ENCODE data around the gene SMG7.
"Not testable (repeated sequence)": the region's sequence is repeated elsewhere in the genome, so short reads cannot be mapped to it uniquely, and the experiment has no call there.

The SMG7 gene

DNA sequence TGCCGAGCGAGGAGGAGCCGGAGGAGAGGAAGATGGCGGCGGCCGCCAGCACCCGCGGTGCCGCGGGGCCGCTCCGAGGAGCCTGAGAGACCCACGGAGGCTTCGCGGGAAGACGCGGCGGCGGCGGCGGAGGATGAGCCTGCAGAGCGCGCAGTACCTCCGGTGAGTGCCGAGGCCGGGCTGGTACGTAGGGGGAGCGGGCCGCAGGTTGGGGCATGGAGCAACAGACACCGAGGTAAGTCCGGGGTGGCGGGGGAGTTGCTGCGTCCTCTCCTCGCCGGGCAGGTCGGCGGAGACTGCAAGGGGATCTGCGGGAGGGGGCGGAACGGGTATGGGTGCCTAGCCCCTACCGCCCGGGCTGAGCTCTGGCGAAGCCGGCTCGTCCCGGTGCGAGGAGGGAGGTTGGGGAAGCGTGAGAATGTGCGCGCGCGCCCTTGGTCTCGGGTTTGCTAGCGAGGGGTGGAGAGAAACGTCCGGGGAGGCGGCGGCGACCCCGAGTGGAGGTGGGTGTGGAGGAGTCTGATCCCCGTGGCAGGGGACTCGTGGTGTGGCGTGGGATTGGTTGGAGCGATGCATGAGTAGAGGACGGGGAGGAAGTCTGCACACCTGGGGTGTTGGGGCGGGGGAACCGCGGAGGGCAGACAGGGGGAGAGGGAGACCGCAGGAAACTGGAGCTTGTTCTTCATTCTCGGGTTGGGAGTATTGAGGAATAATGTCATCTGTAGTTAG, at the start of gene SMG7:
Gene SMG7, plus strand, starts transcription at position 12 of the 729 bp plus-strand sequence. Its CDS starts 122 bp downstream, at position 134.
- peak; percentile 49 for DNase-seq (ENCODE audit: low read depth)

DNA sequence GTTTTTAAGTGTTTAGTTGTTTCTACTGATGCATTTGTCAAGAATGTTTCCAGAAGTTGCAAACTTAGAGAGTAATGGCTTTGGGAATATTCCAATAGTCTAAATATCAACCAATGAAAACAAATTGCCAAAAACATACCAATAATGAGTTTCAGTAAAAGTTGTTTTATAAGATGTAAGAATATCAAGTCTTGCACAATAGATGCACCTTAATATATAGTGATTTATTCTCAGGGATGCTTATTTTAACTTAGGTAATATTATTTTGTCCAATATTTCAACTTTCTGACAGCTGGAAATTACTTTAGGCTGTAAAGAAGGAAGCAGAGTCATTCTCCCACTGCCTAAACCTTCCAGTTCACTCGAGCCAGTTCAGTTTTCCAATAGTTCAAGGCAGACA, 48.8 kb upstream of the SMG7 start:
- DNase-seq (ENCODE audit: low read depth) = no peak

DNA sequence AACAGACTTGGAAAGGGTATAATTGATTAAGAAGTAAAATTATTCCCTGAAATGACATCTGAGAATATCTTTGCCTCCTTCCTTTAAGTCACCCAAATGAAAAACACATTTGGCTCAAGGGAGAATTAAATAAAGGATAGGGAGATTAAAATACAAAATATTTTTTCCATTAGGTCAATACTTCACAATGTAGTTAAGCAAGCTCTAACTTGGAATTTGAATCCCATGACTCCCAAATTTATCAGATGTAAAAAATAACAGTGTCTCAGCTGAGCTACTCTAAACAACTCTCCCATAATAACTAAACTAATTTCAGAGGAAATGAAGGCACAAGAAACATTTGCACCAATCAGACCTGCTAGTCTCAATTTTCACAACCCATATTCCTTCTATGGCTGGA, 47.6 kb upstream of the SMG7 start:
- DNase-seq (ENCODE audit: low read depth) = no peak

- not testable (repeated sequence) for DNase-seq (ENCODE audit: low read depth)
Observed at GRCh38 chr1:183427591-183427990, 44.7 kb upstream of the SMG7 start.

DNA sequence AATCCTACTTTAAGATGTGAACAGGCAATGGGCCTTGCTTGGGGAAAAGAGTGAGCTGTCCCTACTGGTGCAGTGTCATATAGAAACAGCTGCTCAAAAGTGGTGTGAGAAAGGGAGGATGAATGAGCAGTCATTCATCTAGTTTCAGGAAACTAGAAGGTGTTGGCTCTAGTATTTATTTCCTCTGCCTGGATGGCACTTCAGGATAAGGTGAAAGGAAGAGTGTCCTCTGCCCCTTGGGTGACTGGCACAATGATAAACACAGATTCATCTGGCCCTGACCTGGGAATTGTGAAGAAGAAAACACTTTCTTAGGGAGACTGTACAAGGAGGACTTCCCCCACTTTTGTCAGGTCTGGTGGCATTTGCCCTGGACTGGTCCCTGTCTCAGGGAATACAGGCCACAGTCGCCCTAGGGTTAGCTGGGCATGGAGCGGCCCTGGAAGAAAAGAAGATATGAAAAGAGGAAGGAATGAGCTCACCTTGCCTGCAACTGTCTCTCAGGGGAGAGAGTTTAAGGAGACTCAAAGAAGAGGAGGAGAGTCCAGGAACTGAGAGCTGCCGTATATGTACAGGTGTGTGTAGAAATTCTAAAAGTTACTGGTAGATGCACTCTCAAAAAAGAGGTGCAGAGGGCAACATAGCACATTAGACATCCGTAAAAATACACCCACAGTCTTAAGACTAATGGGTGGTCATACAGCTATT, 40.3 kb upstream of the SMG7 start:
- DNase-seq (ENCODE audit: low read depth) = no peak

DNA sequence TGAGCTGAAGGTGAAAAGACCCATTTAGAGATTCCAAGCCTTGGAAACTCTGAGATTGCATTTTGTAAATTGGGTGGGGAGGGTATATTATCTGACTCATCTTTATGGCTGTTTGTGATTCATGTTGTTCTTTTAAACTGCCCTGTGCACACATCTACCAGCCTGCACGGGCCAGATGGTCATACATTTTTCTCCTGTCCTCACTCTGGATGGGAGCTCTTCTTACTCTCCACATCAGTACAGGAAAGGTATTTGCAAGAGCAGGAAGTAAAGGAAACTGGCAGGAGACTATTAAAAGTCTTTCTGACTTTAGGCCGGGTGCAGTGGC, 39.8 kb upstream of the SMG7 start:
- no peak for DNase-seq (ENCODE audit: low read depth)

DNA sequence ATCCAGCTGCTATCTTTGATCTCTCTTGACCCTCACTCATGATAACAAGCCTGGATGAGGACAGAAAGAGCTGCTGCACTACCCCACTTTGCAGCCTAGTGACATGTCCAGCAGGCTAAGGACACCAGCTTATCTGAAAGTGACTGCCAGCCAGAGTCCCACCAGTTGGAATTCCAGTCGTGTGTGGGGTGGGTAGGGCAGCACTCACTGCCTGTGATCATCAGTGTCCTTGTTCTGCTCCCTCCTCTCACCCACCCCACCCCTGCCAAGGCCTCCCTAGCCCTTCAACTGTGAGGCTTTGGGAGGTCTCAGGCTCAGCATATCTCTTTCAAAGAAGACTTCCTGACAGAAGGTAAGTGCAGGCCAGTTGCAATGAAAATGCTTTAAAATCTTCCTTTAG, 38.6 kb upstream of the SMG7 start:
- no peak for DNase-seq (ENCODE audit: low read depth)

DNA sequence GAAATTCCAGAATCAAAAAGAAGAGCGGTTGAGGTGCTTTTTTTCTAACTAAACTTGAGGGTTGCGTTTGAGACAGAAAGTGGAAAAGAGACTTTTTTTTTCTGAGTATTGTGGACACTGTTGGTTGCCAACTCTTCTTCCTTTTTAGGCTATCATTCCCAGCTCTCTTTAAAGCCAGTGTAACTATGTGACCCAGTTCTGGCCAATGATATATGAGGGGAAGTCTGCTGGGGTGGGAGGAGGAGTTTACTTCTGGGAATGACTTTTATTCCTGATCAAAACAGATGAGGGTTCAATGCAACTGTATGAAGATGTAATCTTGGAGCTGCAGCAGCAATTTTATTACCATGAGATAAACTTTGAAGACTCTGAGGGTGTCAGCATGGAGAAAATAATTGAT, 36.8 kb upstream of the SMG7 start:
- DNase-seq (ENCODE audit: low read depth) = no peak

- DNase-seq (ENCODE audit: low read depth) = no peak
Observed at GRCh38 chr1:183438060-183438459, 34.2 kb upstream of the SMG7 start.

GRCh38 chr1:183443011-183443410, 29.3 kb upstream of the SMG7 start:
- DNase-seq (ENCODE audit: low read depth) = no peak

- no peak for DNase-seq (ENCODE audit: low read depth)
Observed at GRCh38 chr1:183443466-183443865, 28.8 kb upstream of the SMG7 start.

- DNase-seq (ENCODE audit: low read depth) = no peak
Observed at GRCh38 chr1:183444243-183444642, 28.1 kb upstream of the SMG7 start.

- no peak for DNase-seq (ENCODE audit: low read depth)
Observed at GRCh38 chr1:183449223-183449770, 23.0 kb upstream of the SMG7 start.

DNA sequence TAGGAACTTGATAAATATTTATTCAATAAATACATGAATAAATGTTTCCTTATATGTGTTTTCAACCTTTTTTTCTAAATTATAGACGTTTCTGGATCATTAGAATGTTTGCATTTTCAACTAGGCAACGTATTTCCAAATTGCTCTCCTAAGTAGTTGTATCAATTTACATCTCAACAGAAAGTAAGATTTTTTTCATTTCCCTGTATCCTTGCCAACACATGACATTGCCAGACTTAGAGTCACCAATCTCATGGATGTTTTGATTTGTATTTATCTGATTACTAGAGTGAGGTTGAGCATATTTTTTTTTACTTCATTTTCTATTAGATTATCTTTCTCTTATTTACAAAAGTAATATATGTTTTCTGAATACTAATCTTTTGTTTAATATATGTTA, 22.2 kb upstream of the SMG7 start:
- no peak for DNase-seq (ENCODE audit: low read depth)

GRCh38 chr1:183454377-183454776, 17.9 kb upstream of the SMG7 start:
- DNase-seq (ENCODE audit: low read depth) = no peak

GRCh38 chr1:183456826-183457225, 15.5 kb upstream of the SMG7 start:
- DNase-seq (ENCODE audit: low read depth) = no peak

DNA sequence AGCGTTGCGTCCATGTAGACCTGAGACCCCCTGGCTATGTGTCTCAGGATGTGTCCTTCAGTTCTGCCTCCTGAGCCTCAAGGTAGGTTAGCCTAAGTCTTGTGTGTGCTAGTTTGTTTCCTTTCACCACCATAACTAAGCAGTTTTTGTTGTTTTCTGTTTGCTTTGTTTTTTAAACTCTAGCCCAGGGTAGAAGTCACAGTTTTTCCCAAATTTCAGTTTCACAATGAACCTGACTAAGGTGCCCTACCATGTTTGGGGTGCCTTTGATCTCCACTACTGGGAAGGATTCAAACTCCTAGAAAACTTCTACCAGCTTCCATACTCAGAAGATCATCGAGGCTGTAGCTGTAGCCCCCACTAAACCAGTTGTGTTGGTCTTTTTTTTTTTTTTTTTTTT, 14.8 kb upstream of the SMG7 start:
- no peak for DNase-seq (ENCODE audit: low read depth)

GRCh38 chr1:183460596-183460995, 11.7 kb upstream of the SMG7 start:
- DNase-seq (ENCODE audit: low read depth) = no peak

GRCh38 chr1:183461350-183461749, 10.9 kb upstream of the SMG7 start:
- no peak for DNase-seq (ENCODE audit: low read depth)

GRCh38 chr1:183463566-183463965, 8.7 kb upstream of the SMG7 start:
- no peak for DNase-seq (ENCODE audit: low read depth)

DNA sequence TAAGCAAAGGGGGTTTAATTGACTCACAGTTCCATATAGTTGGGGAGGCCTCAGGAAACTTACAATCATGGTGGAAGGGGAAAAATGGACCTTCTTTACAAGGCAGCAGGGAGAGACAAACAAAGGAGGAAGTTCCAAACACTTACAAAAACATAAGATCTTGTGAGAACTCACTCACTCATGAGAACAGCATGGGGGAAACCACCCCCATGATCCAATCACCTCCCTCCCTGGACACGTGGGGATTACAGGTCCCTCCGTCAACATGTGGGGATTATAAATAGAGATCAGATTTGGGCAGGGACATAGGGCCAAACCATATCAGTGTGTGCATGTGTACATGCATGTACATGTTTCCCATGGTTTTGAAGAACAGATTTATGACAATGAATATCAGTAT, 5.5 kb upstream of the SMG7 start:
- no peak for DNase-seq (ENCODE audit: low read depth)

GRCh38 chr1:183467687-183468086, 4.6 kb upstream of the SMG7 start:
- no peak for DNase-seq (ENCODE audit: low read depth)

DNA sequence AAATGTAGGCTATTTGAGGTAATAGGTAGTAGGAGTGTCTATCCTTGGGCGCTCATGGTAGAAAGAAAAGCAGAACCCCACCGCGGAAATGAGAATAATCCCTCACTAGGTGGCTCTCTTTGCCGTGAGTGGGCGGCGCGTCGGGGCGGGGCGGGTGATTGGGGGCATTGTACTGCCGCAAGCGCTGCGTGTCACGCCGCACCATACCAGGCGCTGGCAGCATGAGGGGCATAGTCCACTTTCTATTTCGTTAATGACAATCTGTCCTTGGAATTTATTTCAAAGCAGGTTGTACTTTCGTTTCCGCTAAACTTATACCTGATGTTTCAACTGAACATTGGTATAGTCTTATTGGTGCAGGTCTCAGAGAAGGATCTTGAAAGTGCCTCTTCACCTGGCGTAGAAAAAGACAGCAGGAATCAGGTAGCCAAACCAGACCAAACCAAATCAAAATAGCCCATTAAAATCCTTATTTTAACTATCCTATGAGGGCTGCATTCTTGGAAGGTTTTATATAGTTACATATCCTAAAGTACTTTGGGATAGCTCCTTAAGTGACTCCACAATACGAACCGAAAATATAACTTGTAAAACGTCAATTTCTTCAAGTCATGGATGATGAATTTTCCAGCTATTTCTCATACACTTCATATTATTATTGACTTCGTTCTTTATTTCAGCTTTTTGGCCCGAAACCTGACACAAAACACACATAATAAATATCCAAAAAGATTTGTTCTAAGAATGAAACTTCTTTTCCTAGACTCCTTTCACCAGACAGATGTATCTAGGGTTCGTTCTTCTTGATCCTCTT, 1.9 kb upstream of the SMG7 start:
- peak; percentile 93 for DNase-seq (ENCODE audit: low read depth)
